ENCODE data around the gene SP2. TPM values are rescaled to one million over a fixed set of nuclear protein-coding genes. Genes with fewer than 3 reads are reported as not detected.
A peak's percentile ranks its signal among the peaks of the same experiment; 100 is the strongest.

SP2 gene
- total RNA-seq, 2 donors from 2014 or later, result 15.2 to 15.8 TPM

GRCh38 chr17:47975189-47975822, 79.3 kb downstream of the SP2 start:
- H3K4me3 ChIP-seq, result no peak overlapping the region
- H3K9me3 ChIP-seq, result no peaks in the 10 kb centered on the region
- no peaks in the 10 kb centered on the region for H3K27me3 ChIP-seq (replicated peaks; ENCODE audit: insufficient read depth)
- H3K4me1 ChIP-seq (replicated peaks), result no peaks in the 10 kb centered on the region
- intact Hi-C loops (cut with DNase I), result loop anchor here (5.0 kb wide), 1 partner anchor 42 kb away; no protein-coding TSS in a partner anchor
- TF ChIP-seq POLR2AphosphoS5 (IDR thresholded peaks at IDR 0.05) (no peak), CTCF (IDR thresholded peaks at IDR 0.05) (no peak), POLR2A (IDR thresholded peaks at IDR 0.05) (no peak)
- H3K36me3 ChIP-seq, result peaks cover 5 to 29% of the 10 kb centered on the region in 2 donors
- no peak for DNase-seq (ENCODE audit: low spot score)
- 80% methylated on average over 15 of the region's 15 CpGs for WGBS
- no peak overlapping the region for H3K27ac ChIP-seq

GRCh38 chr17:47975823-47976205, 79.8 kb downstream of the SP2 start:
- Histone ChIP-seq H3K27me3 (replicated peaks; ENCODE audit: insufficient read depth) (no peaks in the 10 kb centered on the region), H3K4me3 (no peak overlapping the region), H3K4me1 (replicated peaks) (no peaks in the 10 kb centered on the region), H3K9me3 (no peaks in the 10 kb centered on the region), H3K27ac (no peak overlapping the region), H3K36me3 (peaks cover 5 to 32% of the 10 kb centered on the region in 2 donors)
- intact Hi-C loops (cut with DNase I), result loop anchor here (5.0 kb wide), 1 partner anchor 41 kb away; no protein-coding TSS in a partner anchor
- TF ChIP-seq CTCF (IDR thresholded peaks at IDR 0.05) (no peak), POLR2A (IDR thresholded peaks at IDR 0.05) (no peak), POLR2AphosphoS5 (IDR thresholded peaks at IDR 0.05) (no peak)
- WGBS, result 95% methylated on average over 10 of the region's 10 CpGs
- DNase-seq (ENCODE audit: low spot score), result no peak

GRCh38 chr17:47978324-47978723, 82.3 kb downstream of the SP2 start:
- WGBS, result 14% methylated on average over 7 of the region's 7 CpGs
- H3K4me3 ChIP-seq, result no peak overlapping the region
- intact Hi-C loops (cut with DNase I), result loop anchor here (5.0 kb wide), 1 partner anchor 39 kb away; no protein-coding TSS in a partner anchor
- no peak overlapping the region for H3K27ac ChIP-seq
- TF ChIP-seq CTCF (IDR thresholded peaks at IDR 0.05) (peak; percentile 19 to 74 (median 64)), POLR2A (IDR thresholded peaks at IDR 0.05) (no peak), POLR2AphosphoS5 (IDR thresholded peaks at IDR 0.05) (no peak)
- H3K27me3 ChIP-seq (replicated peaks; ENCODE audit: insufficient read depth), result no peaks in the 10 kb centered on the region
- H3K36me3 ChIP-seq, result peaks cover 13 to 37% of the 10 kb centered on the region in 2 donors
- H3K4me1 ChIP-seq (replicated peaks), result peaks cover 5% of the 10 kb centered on the region
- peak; percentile 37 for DNase-seq (ENCODE audit: low spot score)
- H3K9me3 ChIP-seq, result no peaks in the 10 kb centered on the region

Other genes starting within 250 kb of the SP2 start
- gene KPNB1, start 246.3 kb upstream of the SP2 start, total RNA-seq, result 100 to 1,000 TPM; 148 to 239 TPM
- gene TBKBP1, start 202.1 kb upstream of the SP2 start, total RNA-seq, result 10 to 100 TPM in 1 of 2 donors, 1 to 10 TPM in 1; 9.5 to 15.3 TPM
- under 1 TPM; 0.27 to 0.45 TPM for gene TBX21, start 163.0 kb upstream of the SP2 start, total RNA-seq
- gene OSBPL7, start 74.4 kb upstream of the SP2 start, total RNA-seq, result 10 to 100 TPM; 15.0 to 19.2 TPM
- gene MRPL10, start 64.7 kb upstream of the SP2 start, total RNA-seq, result 10 to 100 TPM; 46.6 to 47.0 TPM
- 1 to 10 TPM; 1.1 to 4.9 TPM for gene LRRC46, start 64.6 kb upstream of the SP2 start, total RNA-seq
- gene SCRN2, start 55.0 kb upstream of the SP2 start, total RNA-seq, result 10 to 100 TPM; 32.6 to 44.4 TPM
- gene SP6, start 45.1 kb upstream of the SP2 start, total RNA-seq, result 1 to 10 TPM; 1.4 to 3.1 TPM
- 10 to 100 TPM; 37.3 to 55.2 TPM for gene PNPO, start 45.3 kb downstream of the SP2 start, total RNA-seq
- gene PRR15L, start 61.6 kb downstream of the SP2 start, total RNA-seq, result 10 to 100 TPM; 19.9 to 59.7 TPM
- gene CDK5RAP3, start 74.9 kb downstream of the SP2 start, total RNA-seq, result 100 to 1,000 TPM; 185 to 193 TPM
- gene COPZ2, start 141.6 kb downstream of the SP2 start, total RNA-seq, result 10 to 100 TPM; 18.1 to 18.5 TPM
- 100 to 1,000 TPM in 1 of 2 donors, 10 to 100 TPM in 1; 87.8 to 244 TPM for gene NFE2L1, start 152.1 kb downstream of the SP2 start, total RNA-seq
- gene CBX1, start 205.2 kb downstream of the SP2 start, total RNA-seq, result 10 to 100 TPM; 35.0 to 43.7 TPM
- 10 to 100 TPM; 15.2 to 16.0 TPM for gene SNX11, start 211.5 kb downstream of the SP2 start, total RNA-seq

All from prostate gland (tissue), 2 donors.